Measurements from ENCODE around the gene C2orf72. TPM values are rescaled to one million over a fixed set of nuclear protein-coding genes. Genes with fewer than 3 reads are reported as not detected.

C2orf72 gene
- total and polyA plus RNA-seq, 2 of the 4 experiments (the other 2 are of a cell fraction) = 0.09 to 0.18 TPM

DNA sequence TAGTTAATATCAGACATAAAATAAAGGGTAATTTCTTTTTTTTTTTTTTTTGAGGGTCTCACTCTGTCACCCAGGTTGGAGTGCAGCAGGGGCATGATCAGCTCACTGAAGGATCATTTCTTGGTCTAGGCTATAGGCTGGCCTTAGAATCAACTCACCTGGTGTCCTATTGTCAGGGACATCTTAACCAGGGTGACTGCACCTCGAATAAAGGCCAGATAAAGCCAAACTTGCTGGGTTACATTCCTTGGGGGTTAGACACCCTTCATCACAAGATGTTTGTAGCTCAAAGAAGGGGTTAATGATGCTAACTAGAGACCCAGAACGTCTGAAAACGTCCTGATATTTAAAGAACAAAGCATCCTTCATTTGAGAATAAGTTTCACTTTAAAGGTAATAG lies 23.5 kb upstream of the C2orf72 start:
- no peaks in the 10 kb centered on the region for H3K4me1 ChIP-seq (ENCODE audit: control insufficient read depth, insufficient read depth, low read length)
- ChIA-PET POLR2A (ENCODE audit: unreplicated experiment) (no interaction called here), CTCF (no interaction called here)
- H2AK5ac ChIP-seq (ENCODE audit: low read depth, low read length) = no peak overlapping the region
- no CpG with 5 or more reads among the region's 3 CpGs for WGBS, 2 experiments (ENCODE audit: extremely low coverage in 2 of 2, insufficient read length in 1 of 2)
- intact Hi-C loops (cut with micrococcal nuclease) (loop anchor here (10.0 kb wide), 1 partner anchor 59 kb away; no protein-coding TSS in a partner anchor), dilution Hi-C loops (cut with HindIII; ENCODE audit: low sequenced_read_pairs, unreplicated experiment) (no loop called here), in situ Hi-C loops (cut with MboI; ENCODE audit: low sequenced_read_pairs) (no loop called here)
- TF ChIP-seq POLR2A (IDR thresholded peaks at IDR 0.05; ENCODE audit: low read depth, low read length) (no peak), SMC3 (IDR thresholded peaks at IDR 0.05; ENCODE audit: low read depth, low read length) (no peak), RFX5 (IDR thresholded peaks at IDR 0.05; ENCODE audit: low read depth, low read length) (no peak), RCOR1 (IDR thresholded peaks at IDR 0.05; ENCODE audit: insufficient replicate concordance, low read length) (no peak), FOS (IDR thresholded peaks at IDR 0.05; ENCODE audit: low read depth, low read length) (no peak), MAZ (IDR thresholded peaks at IDR 0.05; ENCODE audit: borderline replicate concordance, low read depth, low read length) (no peak), MXI1 (IDR thresholded peaks at IDR 0.05; ENCODE audit: borderline replicate concordance, low read depth, low read length) (no peak), RAD21 (IDR thresholded peaks at IDR 0.05; ENCODE audit: low read length) (no peak), CEBPB (IDR thresholded peaks at IDR 0.05; ENCODE audit: low read depth, low read length) (no peak)
- TF ChIP-seq, protein P1, sequence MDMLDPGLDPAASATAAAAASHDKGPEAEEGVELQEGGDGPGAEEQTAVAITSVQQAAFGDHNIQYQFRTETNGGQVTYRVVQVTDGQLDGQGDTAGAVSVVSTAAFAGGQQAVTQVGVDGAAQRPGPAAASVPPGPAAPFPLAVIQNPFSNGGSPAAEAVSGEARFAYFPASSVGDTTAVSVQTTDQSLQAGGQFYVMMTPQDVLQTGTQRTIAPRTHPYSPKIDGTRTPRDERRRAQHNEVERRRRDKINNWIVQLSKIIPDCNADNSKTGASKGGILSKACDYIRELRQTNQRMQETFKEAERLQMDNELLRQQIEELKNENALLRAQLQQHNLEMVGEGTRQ (IDR thresholded peaks at IDR 0.05; ENCODE audit: low read depth, low read length) = no peak
- TF ChIP-seq, protein P2, sequence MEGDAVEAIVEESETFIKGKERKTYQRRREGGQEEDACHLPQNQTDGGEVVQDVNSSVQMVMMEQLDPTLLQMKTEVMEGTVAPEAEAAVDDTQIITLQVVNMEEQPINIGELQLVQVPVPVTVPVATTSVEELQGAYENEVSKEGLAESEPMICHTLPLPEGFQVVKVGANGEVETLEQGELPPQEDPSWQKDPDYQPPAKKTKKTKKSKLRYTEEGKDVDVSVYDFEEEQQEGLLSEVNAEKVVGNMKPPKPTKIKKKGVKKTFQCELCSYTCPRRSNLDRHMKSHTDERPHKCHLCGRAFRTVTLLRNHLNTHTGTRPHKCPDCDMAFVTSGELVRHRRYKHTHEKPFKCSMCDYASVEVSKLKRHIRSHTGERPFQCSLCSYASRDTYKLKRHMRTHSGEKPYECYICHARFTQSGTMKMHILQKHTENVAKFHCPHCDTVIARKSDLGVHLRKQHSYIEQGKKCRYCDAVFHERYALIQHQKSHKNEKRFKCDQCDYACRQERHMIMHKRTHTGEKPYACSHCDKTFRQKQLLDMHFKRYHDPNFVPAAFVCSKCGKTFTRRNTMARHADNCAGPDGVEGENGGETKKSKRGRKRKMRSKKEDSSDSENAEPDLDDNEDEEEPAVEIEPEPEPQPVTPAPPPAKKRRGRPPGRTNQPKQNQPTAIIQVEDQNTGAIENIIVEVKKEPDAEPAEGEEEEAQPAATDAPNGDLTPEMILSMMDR (conservative IDR thresholded peaks at IDR 0.05; ENCODE audit: low read depth, low read length) = no peak
- TF ChIP-seq, protein P3, sequence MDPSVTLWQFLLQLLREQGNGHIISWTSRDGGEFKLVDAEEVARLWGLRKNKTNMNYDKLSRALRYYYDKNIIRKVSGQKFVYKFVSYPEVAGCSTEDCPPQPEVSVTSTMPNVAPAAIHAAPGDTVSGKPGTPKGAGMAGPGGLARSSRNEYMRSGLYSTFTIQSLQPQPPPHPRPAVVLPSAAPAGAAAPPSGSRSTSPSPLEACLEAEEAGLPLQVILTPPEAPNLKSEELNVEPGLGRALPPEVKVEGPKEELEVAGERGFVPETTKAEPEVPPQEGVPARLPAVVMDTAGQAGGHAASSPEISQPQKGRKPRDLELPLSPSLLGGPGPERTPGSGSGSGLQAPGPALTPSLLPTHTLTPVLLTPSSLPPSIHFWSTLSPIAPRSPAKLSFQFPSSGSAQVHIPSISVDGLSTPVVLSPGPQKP (IDR thresholded peaks at IDR 0.05; ENCODE audit: borderline replicate concordance, low read depth, low read length) = no peak
- no peaks in the 10 kb centered on the region for H3K9me3 ChIP-seq (ENCODE audit: control insufficient read depth, insufficient read depth, low read length)
- H3K9me1 ChIP-seq (ENCODE audit: insufficient read depth, low read length) = no peaks in the 10 kb centered on the region
- no peak overlapping the region for H2BK20ac ChIP-seq (ENCODE audit: low read depth, low read length)
- H3K4ac ChIP-seq (ENCODE audit: low read depth, low read length) = no peak overlapping the region
- no peaks in the 10 kb centered on the region for H3K36me3 ChIP-seq (ENCODE audit: control insufficient read depth, insufficient read depth, low read length)
- H2BK120ac ChIP-seq (ENCODE audit: low read depth, low read length) = no peak overlapping the region
- H3K27ac ChIP-seq (ENCODE audit: insufficient read depth, low read length) = no peak overlapping the region
- H3K4me3 ChIP-seq (ENCODE audit: insufficient read depth, low read depth, low read length) = no peak overlapping the region
- BruUV-seq (replicated peaks) = no TSS peak
- no peak overlapping the region for H2BK5ac ChIP-seq (ENCODE audit: low read depth, low read length, poor library complexity, severe bottlenecking)
- H4K5ac ChIP-seq (ENCODE audit: low read depth, low read length) = no peak overlapping the region
- H3K79me1 ChIP-seq (ENCODE audit: low read depth in 1 of 2, low read length in 2 of 2) = no peaks in the 10 kb centered on the region
- H3K27me3 ChIP-seq (ENCODE audit: control insufficient read depth, insufficient read depth, low read length) = peaks cover 62% of the 10 kb centered on the region
- DNase-seq (no peak), ATAC-seq (ENCODE audit: low read depth) (no peak)
- H4K20me1 ChIP-seq (ENCODE audit: insufficient read depth, low read length) = no peaks in the 10 kb centered on the region
- no peak overlapping the region for H3K56ac ChIP-seq (ENCODE audit: extremely low read depth, insufficient read depth, low read length)
- H2BK15ac ChIP-seq (ENCODE audit: low read depth, low read length) = no peak overlapping the region
- no peak overlapping the region for H3K23ac ChIP-seq (ENCODE audit: low read depth, low read length)
- no peak overlapping the region for H3K4me2 ChIP-seq (ENCODE audit: low read depth, low read length)
- no peak overlapping the region for H4K91ac ChIP-seq (ENCODE audit: insufficient read depth, low read depth, low read length)
- no peak overlapping the region for H3K14ac ChIP-seq (replicated peaks; ENCODE audit: low read depth, low read length)
- H4K8ac ChIP-seq (ENCODE audit: low read depth in 2 of 2, low read length in 2 of 2) = no peak overlapping the region
- H3K18ac ChIP-seq (ENCODE audit: low read depth, low read length) = no peak overlapping the region
- H2AK9ac ChIP-seq (replicated peaks; ENCODE audit: low read depth, low read length, poor library complexity) = no peak overlapping the region
- H3K9ac ChIP-seq (ENCODE audit: low read depth, low read length) = no peak overlapping the region
- H2AFZ ChIP-seq (replicated peaks; ENCODE audit: low read length, poor library complexity) = no peak overlapping the region

Measured in IMR-90 (cell line).